Measurements from ENCODE around the gene SPP1. TPM values are rescaled to one million over a fixed set of nuclear protein-coding genes. Genes with fewer than 3 reads are reported as not detected.

SPP1 gene
- polyA plus RNA-seq, 1 experiment: 4.9 TPM

DNA sequence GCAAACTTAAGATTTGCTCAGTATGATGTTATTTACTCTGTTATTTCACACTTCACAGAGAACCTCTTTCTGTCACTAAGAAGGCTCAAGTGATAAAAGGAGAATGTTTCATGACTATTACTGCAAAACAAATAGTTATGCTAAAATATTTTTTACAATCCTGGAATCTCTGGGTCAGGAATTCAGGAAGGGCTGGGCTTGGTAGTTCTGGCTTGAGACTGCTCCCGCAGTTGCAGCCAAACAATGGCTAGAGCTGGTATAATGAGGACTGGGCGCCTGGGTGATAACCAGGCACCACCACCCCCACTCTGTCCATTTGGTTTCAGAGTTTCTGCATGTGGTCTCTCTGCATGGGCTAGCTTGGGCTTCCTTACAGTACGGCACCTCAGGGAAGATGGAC lies 28.7 kb upstream of the SPP1 start:
- TF ChIP-seq, protein P1, sequence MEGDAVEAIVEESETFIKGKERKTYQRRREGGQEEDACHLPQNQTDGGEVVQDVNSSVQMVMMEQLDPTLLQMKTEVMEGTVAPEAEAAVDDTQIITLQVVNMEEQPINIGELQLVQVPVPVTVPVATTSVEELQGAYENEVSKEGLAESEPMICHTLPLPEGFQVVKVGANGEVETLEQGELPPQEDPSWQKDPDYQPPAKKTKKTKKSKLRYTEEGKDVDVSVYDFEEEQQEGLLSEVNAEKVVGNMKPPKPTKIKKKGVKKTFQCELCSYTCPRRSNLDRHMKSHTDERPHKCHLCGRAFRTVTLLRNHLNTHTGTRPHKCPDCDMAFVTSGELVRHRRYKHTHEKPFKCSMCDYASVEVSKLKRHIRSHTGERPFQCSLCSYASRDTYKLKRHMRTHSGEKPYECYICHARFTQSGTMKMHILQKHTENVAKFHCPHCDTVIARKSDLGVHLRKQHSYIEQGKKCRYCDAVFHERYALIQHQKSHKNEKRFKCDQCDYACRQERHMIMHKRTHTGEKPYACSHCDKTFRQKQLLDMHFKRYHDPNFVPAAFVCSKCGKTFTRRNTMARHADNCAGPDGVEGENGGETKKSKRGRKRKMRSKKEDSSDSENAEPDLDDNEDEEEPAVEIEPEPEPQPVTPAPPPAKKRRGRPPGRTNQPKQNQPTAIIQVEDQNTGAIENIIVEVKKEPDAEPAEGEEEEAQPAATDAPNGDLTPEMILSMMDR (IDR thresholded peaks at IDR 0.05; ENCODE audit: insufficient read depth, low read depth, low read length): no peak
- Histone ChIP-seq H3K27me3 (ENCODE audit: control insufficient read depth, insufficient read depth, low read length) (no peaks in the 10 kb centered on the region), H3K36me3 (ENCODE audit: control insufficient read depth, insufficient read depth, low read length) (no peaks in the 10 kb centered on the region), H3K4me3 (ENCODE audit: low read depth, low read length) (no peak overlapping the region)
- ChIA-PET CTCF (no interaction called here), POLR2A (no interaction called here)
- DNase-seq (ENCODE audit: low read depth): no peak

- ChIA-PET CTCF (interaction anchor here (1.3 kb wide), 1 partner anchor 9 kb away, joined by 3 read pairs; no protein-coding TSS in a partner anchor), POLR2A (interaction anchor here (0.6 kb wide), 1 partner anchor 60 kb away, joined by 4 read pairs; no protein-coding TSS in a partner anchor)
- no peaks in the 10 kb centered on the region for H3K27me3 ChIP-seq (ENCODE audit: control insufficient read depth, insufficient read depth, low read length)
- H3K4me3 ChIP-seq (ENCODE audit: low read depth, low read length): no peak overlapping the region
- TF ChIP-seq, protein P1 (IDR thresholded peaks at IDR 0.05; ENCODE audit: insufficient read depth, low read depth, low read length): no peak
- no peaks in the 10 kb centered on the region for H3K36me3 ChIP-seq (ENCODE audit: control insufficient read depth, insufficient read depth, low read length)
- DNase-seq (ENCODE audit: low read depth): peak; percentile 24
Measured at GRCh38 chr4:87947381-87948160, 27.9 kb upstream of the SPP1 start.

GRCh38 chr4:87949961-87950360 lies 25.6 kb upstream of the SPP1 start:
- DNase-seq (ENCODE audit: low read depth): no peak
- CTCF ChIA-PET: no interaction called here
- Histone ChIP-seq H3K36me3 (ENCODE audit: control insufficient read depth, insufficient read depth, low read length) (no peaks in the 10 kb centered on the region), H3K4me3 (ENCODE audit: low read depth, low read length) (no peak overlapping the region), H3K27me3 (ENCODE audit: control insufficient read depth, insufficient read depth, low read length) (no peaks in the 10 kb centered on the region)
- POLR2A ChIA-PET: no interaction called here
- TF ChIP-seq, protein P1 (IDR thresholded peaks at IDR 0.05; ENCODE audit: insufficient read depth, low read depth, low read length): no peak

DNA sequence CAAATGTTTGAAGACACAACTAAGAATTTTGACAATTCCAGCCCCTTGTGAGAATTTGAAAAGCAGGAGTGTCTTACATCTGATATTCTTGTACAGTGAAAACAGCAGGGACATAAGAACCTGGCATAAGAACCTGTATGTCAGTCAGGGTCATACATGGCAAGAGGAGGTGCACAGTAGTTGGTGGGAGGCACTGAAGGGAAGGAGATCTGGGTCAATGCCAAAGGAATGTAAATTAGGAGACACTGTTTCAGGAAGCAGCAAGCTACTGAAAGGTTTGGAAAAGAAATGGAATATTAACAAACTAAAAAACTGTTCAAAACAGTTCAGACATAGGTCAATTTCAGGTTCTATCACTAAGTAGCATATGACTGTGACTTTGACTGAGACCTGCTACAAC lies 25.0 kb upstream of the SPP1 start:
- TF ChIP-seq, protein P1 (IDR thresholded peaks at IDR 0.05; ENCODE audit: insufficient read depth, low read depth, low read length): no peak
- H3K4me3 ChIP-seq (ENCODE audit: low read depth, low read length): no peak overlapping the region
- CTCF ChIA-PET: no interaction called here
- no peak for DNase-seq (ENCODE audit: low read depth)
- H3K27me3 ChIP-seq (ENCODE audit: control insufficient read depth, insufficient read depth, low read length): no peaks in the 10 kb centered on the region
- POLR2A ChIA-PET: no interaction called here
- no peaks in the 10 kb centered on the region for H3K36me3 ChIP-seq (ENCODE audit: control insufficient read depth, insufficient read depth, low read length)

- Histone ChIP-seq H3K36me3 (ENCODE audit: control insufficient read depth, insufficient read depth, low read length) (no peaks in the 10 kb centered on the region), H3K27me3 (ENCODE audit: control insufficient read depth, insufficient read depth, low read length) (no peaks in the 10 kb centered on the region)
- CTCF ChIA-PET: no interaction called here
Measured at GRCh38 chr4:87950936-87951511, 24.5 kb upstream of the SPP1 start.

More at GRCh38 chr4:87950936-87951511, 24.5 kb upstream of the SPP1 start:
- POLR2A ChIA-PET: no interaction called here
- DNase-seq (ENCODE audit: low read depth): no peak
- no peak overlapping the region for H3K4me3 ChIP-seq (ENCODE audit: low read depth, low read length)
- TF ChIP-seq, protein P1 (IDR thresholded peaks at IDR 0.05; ENCODE audit: insufficient read depth, low read depth, low read length): no peak

Measured in BJ (cell line).